Stomach smooth muscle (tissue), 2 donors: ENCODE results near the gene ORAI2.

Experiments
- H3K27ac ChIP-seq: one replicate; pipeline ENCODE4 v1.7.0; 2013; ENCODE audit warnings: mild to moderate bottlenecking, low read length, inconsistent platforms
- H3K27me3 ChIP-seq, 2 donors: one replicate each; pipeline ENCODE4 v1.7.0; 2013; ENCODE audit warnings: low read length in 2 of 2; ENCODE audit not compliant: insufficient read depth in 2 of 2, control insufficient read depth in 1 of 2
- H3K36me3 ChIP-seq, 2 donors: one replicate each; pipeline ENCODE4 v1.7.0; 2013; ENCODE audit warnings: low read length in 2 of 2; ENCODE audit not compliant: control insufficient read depth in 2 of 2, insufficient read depth in 2 of 2
- H3K4me1 ChIP-seq: one replicate; pipeline ENCODE4 v1.7.0; 2013; ENCODE audit warnings: low read length; ENCODE audit not compliant: control insufficient read depth, insufficient read depth
- H3K4me3 ChIP-seq, 2 donors: one replicate each; pipeline ENCODE4 v1.7.0; 2013; ENCODE audit warnings: low read length in 2 of 2
- H3K9ac ChIP-seq, 2 donors: one replicate each; pipeline ENCODE4 v1.7.0; 2013; ENCODE audit warnings: low read length in 2 of 2, mild to moderate bottlenecking in 1 of 2
- H3K9me3 ChIP-seq, 2 donors: one replicate each; pipeline ENCODE4 v1.7.0; 2013; ENCODE audit warnings: low read length in 2 of 2; ENCODE audit not compliant: control insufficient read depth in 2 of 2
- donor health status: healthy.
- donor health status: Pancreatic carcinoma.

The ORAI2 gene

DNA sequence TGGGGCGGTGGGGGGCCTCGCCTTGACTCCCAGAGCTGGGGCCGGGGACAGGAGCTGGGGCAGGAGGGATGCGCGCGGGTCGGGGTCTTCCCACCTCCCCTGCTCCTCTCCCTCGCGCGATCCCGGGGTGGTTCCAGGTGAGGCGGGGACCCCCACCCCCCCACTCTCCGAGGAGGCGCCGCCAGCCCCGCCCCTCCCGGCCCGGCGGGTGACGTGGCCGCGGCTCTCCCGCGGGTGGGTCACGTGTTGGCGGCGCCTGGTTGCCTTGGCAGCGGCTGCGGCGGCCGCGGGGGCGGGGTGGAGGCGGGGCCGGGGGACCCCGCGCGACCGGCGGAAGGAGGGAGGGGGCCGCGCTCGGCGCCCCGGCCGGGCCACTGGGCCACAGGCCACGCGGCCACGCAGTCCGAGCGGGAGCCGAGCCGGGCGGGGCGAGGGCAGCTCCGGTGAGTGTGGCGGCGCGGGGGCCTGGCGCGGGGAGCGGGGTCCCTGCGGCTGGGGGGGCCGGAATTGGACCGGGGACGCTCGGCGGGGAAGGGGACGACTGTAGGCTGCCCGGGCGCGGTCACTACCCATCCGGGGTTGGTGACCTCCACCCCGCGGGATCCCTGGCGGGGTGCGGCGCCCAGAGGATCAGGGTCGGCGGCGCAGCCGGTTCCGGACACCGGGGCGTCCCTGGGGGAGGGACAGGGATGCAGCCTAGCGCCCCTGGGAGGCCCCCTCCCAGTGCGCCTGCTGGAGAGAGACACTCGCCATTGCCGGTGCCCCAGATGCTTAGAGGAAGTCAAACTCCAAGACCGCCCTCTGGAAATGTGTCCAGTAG is at the start of gene ORAI2:
TSS of gene ORAI2 (plus strand) at position 357 of the 820 bp plus-strand sequence. CDS start 5,382 bp downstream, outside the sequence.
- H3K9ac ChIP-seq = peak within 1 kb of the TSS; percentile 51 to 69
- H3K9me3 ChIP-seq = no peaks in the 10 kb centered on the region
- H3K36me3 ChIP-seq = no peaks in the 10 kb centered on the region
- no peaks in the 10 kb centered on the region for H3K27me3 ChIP-seq
- peak within 1 kb of the TSS; percentile 64 to 74 for H3K4me3 ChIP-seq
- no peak within 1 kb of the TSS for H3K27ac ChIP-seq
- H3K4me1 ChIP-seq = peaks cover 12% of the 10 kb centered on the region

- Histone ChIP-seq H3K9me3 (no peaks in the 10 kb centered on the region), H3K4me3 (no peak overlapping the region), H3K36me3 (peaks cover 10 to 11% of the 10 kb centered on the region in 2 donors), H3K27me3 (no peaks in the 10 kb centered on the region), H3K4me1 (peaks cover 3% of the 10 kb centered on the region), H3K27ac (no peak overlapping the region), H3K9ac (no peak overlapping the region)
Observed at GRCh38 chr7:102387064-102387463, 46.3 kb upstream of the ORAI2 start.

DNA sequence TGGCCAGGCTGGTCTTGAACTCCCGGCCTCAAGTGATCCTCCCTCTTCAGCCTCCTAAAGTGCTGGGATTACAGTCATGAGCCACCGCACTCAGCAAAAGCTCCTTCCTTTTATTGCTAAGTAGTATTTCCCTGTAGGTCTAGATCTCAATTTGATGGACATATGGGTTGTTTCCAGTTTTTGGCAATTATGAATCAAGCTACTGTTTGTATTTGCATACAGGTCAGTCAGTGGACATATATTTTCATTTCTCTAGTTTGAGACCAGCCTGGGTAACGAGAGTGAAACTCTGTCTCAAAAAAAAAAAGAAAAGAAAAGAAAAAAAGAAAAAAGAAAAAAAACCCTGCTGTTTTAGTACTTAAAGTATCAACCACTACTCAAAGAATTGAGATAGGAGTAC is 43.6 kb upstream of the ORAI2 start:
- Histone ChIP-seq H3K27me3 (no peaks in the 10 kb centered on the region), H3K9me3 (no peaks in the 10 kb centered on the region), H3K27ac (no peak overlapping the region), H3K36me3 (peaks cover 6 to 9% of the 10 kb centered on the region in 2 donors), H3K4me3 (no peak overlapping the region), H3K4me1 (peaks cover 3% of the 10 kb centered on the region), H3K9ac (no peak overlapping the region)

DNA sequence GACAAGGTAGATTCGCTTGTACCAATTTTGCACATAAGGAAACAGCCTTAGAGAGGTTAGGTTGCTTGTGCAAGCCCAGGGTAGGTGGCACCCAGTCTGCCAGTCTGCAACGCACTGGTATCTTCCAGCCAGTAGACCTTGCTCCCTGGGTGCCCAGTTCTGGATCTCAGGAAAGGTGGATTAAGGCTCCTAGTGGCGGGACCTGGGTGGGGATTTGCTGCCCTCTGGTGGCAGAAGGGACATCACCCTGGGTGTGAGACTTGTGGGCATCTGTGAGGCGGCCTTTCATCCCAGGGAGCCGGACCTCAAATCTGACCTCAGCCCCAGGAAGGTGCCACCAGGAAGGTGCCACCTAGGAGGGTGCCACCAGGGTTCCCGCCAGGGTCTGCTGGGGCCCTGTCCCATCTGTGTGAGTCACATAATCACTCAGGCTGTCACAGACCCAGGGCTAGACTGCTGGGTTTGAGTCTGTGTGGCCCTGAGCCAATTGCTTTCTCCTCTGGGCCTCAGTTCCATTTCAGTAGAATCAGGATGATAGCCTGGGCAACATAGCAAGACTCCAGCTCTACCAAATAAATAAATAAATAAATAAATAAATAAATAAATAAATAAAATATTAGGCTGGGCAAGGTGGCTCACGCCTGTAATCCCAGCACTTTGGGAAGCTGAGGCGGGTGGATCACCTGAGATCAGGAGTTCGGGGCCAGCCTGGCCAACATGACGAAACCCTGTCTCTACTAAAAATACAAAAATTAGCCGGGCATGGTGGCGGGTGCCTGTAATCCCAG is 42.5 kb upstream of the ORAI2 start:
- H3K9ac ChIP-seq = no peak overlapping the region
- no peak overlapping the region for H3K27ac ChIP-seq
- no peak overlapping the region for H3K4me3 ChIP-seq
- H3K27me3 ChIP-seq = no peaks in the 10 kb centered on the region
- no peaks in the 10 kb centered on the region for H3K9me3 ChIP-seq
- H3K4me1 ChIP-seq = peaks cover 9% of the 10 kb centered on the region
- H3K36me3 ChIP-seq = peaks cover 6 to 9% of the 10 kb centered on the region in 2 donors

GRCh38 chr7:102392330-102392729 is 41.0 kb upstream of the ORAI2 start:
- no peak overlapping the region for H3K27ac ChIP-seq
- H3K4me1 ChIP-seq = peaks cover 14% of the 10 kb centered on the region
- H3K4me3 ChIP-seq = no peak overlapping the region
- no peaks in the 10 kb centered on the region for H3K9me3 ChIP-seq
- no peak overlapping the region for H3K9ac ChIP-seq
- H3K27me3 ChIP-seq = no peaks in the 10 kb centered on the region
- H3K36me3 ChIP-seq = peaks cover 0 to 3% of the 10 kb centered on the region in 2 donors

DNA sequence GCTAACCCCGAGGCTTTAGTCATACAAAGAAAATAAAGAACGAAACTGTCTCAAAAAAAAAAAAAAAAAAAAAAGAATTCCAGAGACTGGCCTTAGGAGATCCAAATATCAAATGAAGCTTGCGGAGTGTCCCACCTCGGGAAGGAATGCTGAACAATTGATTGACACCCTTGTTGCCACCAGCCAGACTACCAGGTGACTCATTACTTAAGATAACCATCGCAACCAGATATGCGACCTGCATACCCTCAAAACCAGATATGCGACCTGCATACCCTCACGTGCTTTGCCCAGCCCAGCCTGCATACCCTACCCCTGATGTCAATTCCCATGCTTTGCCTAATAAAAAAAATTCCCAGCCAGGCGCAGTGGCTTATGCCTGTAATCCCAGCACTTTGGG is 39.9 kb upstream of the ORAI2 start:
- H3K36me3 ChIP-seq = peaks cover 0 to 3% of the 10 kb centered on the region in 2 donors
- H3K4me3 ChIP-seq = no peak overlapping the region
- no peak overlapping the region for H3K9ac ChIP-seq
- H3K27me3 ChIP-seq = no peaks in the 10 kb centered on the region
- H3K9me3 ChIP-seq = no peaks in the 10 kb centered on the region
- no peak overlapping the region for H3K27ac ChIP-seq
- H3K4me1 ChIP-seq = peaks cover 14% of the 10 kb centered on the region

GRCh38 chr7:102395592-102395872 is 37.8 kb upstream of the ORAI2 start:
- peak overlapping the region; percentile 85 to 99 for H3K9ac ChIP-seq

DNA sequence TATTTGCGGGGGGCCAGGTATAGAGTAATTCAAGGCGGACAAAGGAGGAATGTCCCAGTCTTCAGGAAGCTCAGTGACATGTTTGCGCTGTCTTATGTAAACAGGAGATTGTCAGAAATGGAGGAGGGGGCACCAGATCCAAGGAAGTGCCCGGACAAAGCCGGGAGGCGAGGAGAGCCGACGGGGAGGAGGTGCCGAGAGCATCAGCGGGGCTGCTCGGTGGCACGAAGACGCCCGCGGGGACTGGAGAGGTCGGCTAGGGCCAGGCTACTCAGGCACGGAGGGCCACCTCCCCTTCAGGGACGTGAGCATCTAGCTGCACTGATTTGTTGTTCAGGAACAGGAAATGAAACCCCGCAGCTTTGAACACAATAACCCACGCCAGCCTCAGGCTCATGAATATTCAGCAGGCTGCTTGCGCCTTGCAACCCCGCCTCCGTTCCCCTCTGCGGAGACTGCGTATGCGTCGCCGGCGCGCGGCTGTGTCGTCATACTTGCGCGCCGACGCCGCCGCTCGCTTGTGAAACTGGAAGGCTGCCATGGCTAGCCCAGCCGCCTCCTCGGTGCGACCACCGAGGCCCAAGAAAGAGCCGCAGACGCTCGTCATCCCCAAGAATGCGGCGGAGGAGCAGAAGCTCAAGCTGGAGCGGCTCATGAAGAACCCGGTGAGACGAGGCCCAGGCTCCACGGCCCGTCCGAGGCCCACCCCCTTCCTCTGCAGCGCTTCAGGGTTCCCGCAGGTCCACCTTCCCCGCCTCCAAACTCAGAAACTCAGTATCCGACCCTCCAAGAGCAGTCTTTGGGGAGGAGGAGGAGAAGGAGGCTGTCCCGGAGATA is 37.3 kb upstream of the ORAI2 start, which contains the start of gene PRKRIP1:
TSS of gene PRKRIP1 (plus strand) at position 491 of the 837 bp plus-strand sequence. CDS start at position 540, 49 bp downstream.
- no peaks in the 10 kb centered on the region for H3K9me3 ChIP-seq
- H3K27me3 ChIP-seq = no peaks in the 10 kb centered on the region
- peaks cover 14 to 15% of the 10 kb centered on the region in 2 donors for H3K36me3 ChIP-seq
- peak within 1 kb of the TSS; percentile 99 for H3K4me3 ChIP-seq
- H3K9ac ChIP-seq = peak within 1 kb of the TSS; percentile 98 to 99
- peak within 1 kb of the TSS; percentile 76 for H3K27ac ChIP-seq
- peaks cover 11% of the 10 kb centered on the region for H3K4me1 ChIP-seq

More at GRCh38 chr7:102395592-102395872, 37.8 kb upstream of the ORAI2 start:
- Histone ChIP-seq H3K4me3 (peak overlapping the region; percentile 99), H3K9me3 (no peaks in the 10 kb centered on the region), H3K36me3 (peaks cover 10 to 12% of the 10 kb centered on the region in 2 donors), H3K27me3 (no peaks in the 10 kb centered on the region), H3K27ac (peak overlapping the region; percentile 76), H3K4me1 (peaks cover 14% of the 10 kb centered on the region)

GRCh38 chr7:102396710-102397019 is 36.7 kb upstream of the ORAI2 start:
- H3K9ac ChIP-seq = peak overlapping the region; percentile 98 to 99
- H3K4me3 ChIP-seq = peak overlapping the region; percentile 99
- peaks cover 11% of the 10 kb centered on the region for H3K4me1 ChIP-seq
- no peaks in the 10 kb centered on the region for H3K27me3 ChIP-seq
- H3K9me3 ChIP-seq = no peaks in the 10 kb centered on the region
- H3K27ac ChIP-seq = peak overlapping the region; percentile 76
- H3K36me3 ChIP-seq = peaks cover 15% of the 10 kb centered on the region in 2 donors

DNA sequence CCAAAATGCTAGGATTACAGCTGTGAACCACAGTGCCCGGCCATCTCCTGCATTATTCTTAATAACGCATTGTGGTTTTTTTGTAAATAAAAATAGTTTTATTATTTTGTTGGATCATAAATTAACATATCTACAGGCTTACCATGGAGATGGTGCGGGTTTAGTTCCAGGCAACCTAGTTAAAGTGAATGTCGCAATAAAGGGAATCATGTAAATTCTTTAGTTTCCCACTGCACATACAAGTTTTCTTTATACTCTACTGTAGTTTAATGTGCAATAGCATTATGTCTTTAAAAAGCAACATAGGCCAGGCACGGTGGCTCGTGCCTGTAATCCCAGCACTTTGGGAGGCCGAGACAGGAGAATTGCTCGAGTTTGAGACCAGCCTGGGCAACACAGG is 34.8 kb upstream of the ORAI2 start:
- Histone ChIP-seq H3K27me3 (no peaks in the 10 kb centered on the region), H3K4me1 (peaks cover 11% of the 10 kb centered on the region), H3K36me3 (peaks cover 25 to 29% of the 10 kb centered on the region in 2 donors), H3K9ac (no peak overlapping the region), H3K27ac (no peak overlapping the region), H3K9me3 (no peaks in the 10 kb centered on the region), H3K4me3 (no peak overlapping the region)
